HL-60 (cell line): ENCODE data around the gene SMAP2.
A peak's percentile ranks its signal among the peaks of the same experiment; 100 is the strongest.

ENCODE experiments used
- DNase-seq, 2 experiments: peaks; one replicate each; pipeline ENCODE4 v3.0.0-alpha.2; 2010 to 2020; ENCODE audit warnings: low read depth in 1 of 2, low spot score in 1 of 2
- H3K27ac ChIP-seq: fragments of 250-450 bp; sonication (Bioruptor Pico); replicated peaks from 2 replicates; pipeline ENCODE4 v1.5.1; 2020; ENCODE audit warnings: mild to moderate bottlenecking, moderate library complexity
- H3K27me3 ChIP-seq: fragments of 250-450 bp; sonication (Bioruptor Pico); 2 replicates; pipeline ENCODE4 v1.5.1; 2021; ENCODE audit warnings: mild to moderate bottlenecking, moderate library complexity; ENCODE audit not compliant: insufficient read depth, poor library complexity, severe bottlenecking
- H3K4me3 ChIP-seq: replicated peaks from 2 replicates; pipeline ENCODE4 v1.5.1; 2011; ENCODE audit warnings: mild to moderate bottlenecking, control low read depth, low read length; ENCODE audit not compliant: insufficient read depth
- CTCF ChIP-seq: IDR thresholded peaks from one replicate; pipeline ENCODE4 v1.5.1; 2011; ENCODE audit warnings: low read length, control low read depth, inconsistent platforms; ENCODE audit not compliant: insufficient read depth
- GABPA ChIP-seq: IDR thresholded peaks from 2 replicates; pipeline ENCODE4 v1.6.1; 2012; ENCODE audit warnings: low read depth
- POLR2AphosphoS5 ChIP-seq: IDR thresholded peaks from 2 replicates; pipeline ENCODE4 v1.6.1; 2012; ENCODE audit warnings: low read depth
- REST ChIP-seq: IDR thresholded peaks from 2 replicates; pipeline ENCODE4 v1.6.1; 2012; ENCODE audit warnings: low read depth; ENCODE audit not compliant: insufficient replicate concordance
- SPI1 ChIP-seq: IDR thresholded peaks from 2 replicates; pipeline ENCODE4 v1.6.1; 2012; ENCODE audit warnings: low read depth, mild to moderate bottlenecking, borderline replicate concordance

SMAP2 gene

GRCh38 chr1:40391688-40392145 lies 18.2 kb downstream of the SMAP2 start:
- Histone ChIP-seq H3K4me3 (no peak overlapping the region), H3K27me3 (no peaks in the 10 kb centered on the region), H3K27ac (peak overlapping the region; percentile 28)
- DNase-seq = no peak
- TF ChIP-seq POLR2AphosphoS5 = no peak
- no peak for TF ChIP-seq SPI1
- no peak for TF ChIP-seq REST
- no peak for TF ChIP-seq GABPA
- TF ChIP-seq CTCF = no peak

GRCh38 chr1:40392221-40392620 lies 18.7 kb downstream of the SMAP2 start:
- no peak for TF ChIP-seq SPI1
- no peak for TF ChIP-seq POLR2AphosphoS5
- Histone ChIP-seq H3K4me3 (no peak overlapping the region), H3K27me3 (no peaks in the 10 kb centered on the region), H3K27ac (peak overlapping the region; percentile 11)
- no peak for DNase-seq

- peak in 1 of 2 experiments; percentile 65 for DNase-seq
- TF ChIP-seq CTCF (no peak), SPI1 (peak; percentile 18; the same call in 1 of the 2 replicates), REST (no peak)
Observed at GRCh38 chr1:40393173-40393572, 19.6 kb downstream of the SMAP2 start.

GRCh38 chr1:40394491-40395172 lies 21.1 kb downstream of the SMAP2 start:
- no peak for DNase-seq
- Histone ChIP-seq H3K4me3 (no peak overlapping the region), H3K27ac (peak overlapping the region; percentile 79), H3K27me3 (no peaks in the 10 kb centered on the region)
- no peak for TF ChIP-seq CTCF
- no peak for TF ChIP-seq REST
- TF ChIP-seq SPI1 = peak; percentile 82
- TF ChIP-seq POLR2AphosphoS5 = no peak

More at GRCh38 chr1:40393173-40393572, 19.6 kb downstream of the SMAP2 start:
- Histone ChIP-seq H3K27me3 (no peaks in the 10 kb centered on the region), H3K4me3 (no peak overlapping the region), H3K27ac (peak overlapping the region; percentile 48)
